T-helper 2 cell treated with Interferon-gamma antibody and Interleukin-4, amounts not matched to agents 100 ng/mL and 5 ng/mL, for 36 hours (primary cell): Measurements from ENCODE around the gene PTMA. TPM values are rescaled to one million over a fixed set of nuclear protein-coding genes. Genes with fewer than 3 reads are reported as not detected.
"Not testable (repeated sequence)": the region's sequence is repeated elsewhere in the genome, so short reads cannot be mapped to it uniquely, and the experiment has no call there.

Source experiments
- intact Hi-C: fragments of 100-400 bp; cut with micrococcal nuclease; formaldehyde crosslinking; loops from one replicate; pipeline ENCODE4 v1.15.1; 2023
- total RNA-seq: library from RNA; stranded (reverse); gene quantifications from 2 replicates; pipeline ENCODE4 v1.2.3, GENCODE V29; 2022

PTMA gene
- total RNA-seq, 1 donor from 2014 or later = 2,458 TPM

DNA sequence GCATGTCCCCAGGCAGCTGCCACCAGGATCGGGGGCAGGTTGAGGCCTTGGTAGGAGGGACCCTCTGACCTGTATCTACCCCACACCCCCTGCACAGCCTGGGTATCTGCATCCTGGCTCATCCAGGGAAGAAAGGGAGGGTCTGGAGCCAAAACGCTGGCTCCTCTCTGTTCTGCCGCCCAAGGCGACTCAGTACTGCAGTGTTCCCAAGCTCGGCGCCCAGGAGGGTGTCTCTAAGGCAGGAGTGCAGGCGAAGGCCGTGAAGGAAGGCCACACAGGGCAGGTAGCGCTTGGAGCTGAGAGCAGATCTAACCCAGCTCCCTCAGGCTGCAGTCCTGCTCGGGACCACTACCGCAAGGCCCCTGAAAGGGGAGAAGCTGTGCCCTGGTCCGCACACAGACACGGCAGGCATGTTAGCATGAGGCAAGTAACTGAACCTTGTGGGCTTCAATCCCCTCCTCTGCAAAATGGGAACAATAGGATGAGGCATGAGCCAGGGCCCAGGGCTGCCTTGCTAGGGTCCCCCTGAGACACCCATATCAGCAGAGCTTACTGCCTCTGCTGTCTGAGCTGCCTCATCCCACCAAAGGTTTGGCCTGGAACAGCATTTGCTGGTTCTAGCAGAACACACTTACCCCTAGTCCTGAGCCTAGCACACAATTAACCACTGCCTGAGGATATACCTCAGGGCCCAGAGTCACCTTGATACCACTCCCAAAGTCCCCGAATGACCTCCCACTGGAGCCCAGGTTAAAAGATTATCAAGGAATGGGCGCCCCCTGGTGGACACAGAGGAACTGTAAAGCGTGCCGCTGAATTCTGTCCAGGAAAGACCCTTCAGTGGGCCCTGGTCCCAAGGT lies 6.5 kb downstream of the PTMA start:
- intact Hi-C loops = loop anchor here (1.0 to 2.0 kb wide), 3 partner anchors 38 to 103 kb away; no protein-coding TSS in a partner anchor

DNA sequence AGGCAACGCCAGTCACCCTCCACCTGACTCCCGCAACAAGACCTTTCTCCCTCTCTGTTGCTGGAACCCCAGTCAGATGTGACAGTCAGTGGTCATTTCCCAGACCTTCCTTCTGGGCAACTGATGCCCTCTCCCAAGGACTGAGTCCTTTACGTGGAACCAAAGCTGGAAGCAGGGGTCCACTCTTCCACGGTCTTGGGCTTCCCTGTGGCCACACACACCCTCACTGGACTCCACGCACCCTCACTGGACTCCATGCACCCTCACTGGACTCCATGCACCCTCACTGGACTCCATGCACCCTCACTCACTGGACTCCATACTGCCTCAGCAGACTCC lies 7.1 kb downstream of the PTMA start:
- intact Hi-C loops = loop anchor here (1.0 to 2.0 kb wide), 3 partner anchors 38 to 103 kb away; no protein-coding TSS in a partner anchor

DNA sequence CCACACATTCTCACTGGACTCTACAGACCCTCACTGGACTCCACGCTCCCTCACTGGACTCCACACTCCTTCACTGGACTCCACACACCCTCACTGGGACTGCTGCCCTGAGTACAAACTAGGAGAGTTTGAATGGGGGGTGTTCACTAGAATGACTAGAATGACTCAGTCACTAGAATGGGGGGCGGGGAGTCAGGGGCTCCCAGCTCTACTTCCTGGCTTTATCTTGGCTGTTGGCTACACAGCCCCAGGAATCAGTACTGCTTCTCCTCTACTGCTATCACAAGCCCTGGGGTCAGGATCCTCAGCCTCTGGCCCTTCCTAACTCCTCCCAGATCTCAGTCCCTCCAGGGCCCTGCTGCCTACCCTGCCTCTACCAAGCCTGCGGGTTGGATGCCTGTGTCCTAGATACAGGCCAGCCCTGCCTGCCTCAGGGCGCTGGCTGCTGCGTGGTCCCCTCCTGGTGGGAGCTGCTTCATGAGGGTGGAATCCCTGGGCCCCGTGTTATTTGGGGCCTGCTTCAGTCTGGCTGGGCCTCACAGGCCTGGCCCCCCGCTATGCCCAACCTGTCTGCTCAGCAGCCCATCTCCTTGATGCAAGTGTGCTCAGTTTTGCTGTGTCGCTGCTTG lies 7.8 kb downstream of the PTMA start:
- intact Hi-C loops = loop anchor here (1.0 to 2.0 kb wide), 3 partner anchors 39 to 104 kb away; no protein-coding TSS in a partner anchor

DNA sequence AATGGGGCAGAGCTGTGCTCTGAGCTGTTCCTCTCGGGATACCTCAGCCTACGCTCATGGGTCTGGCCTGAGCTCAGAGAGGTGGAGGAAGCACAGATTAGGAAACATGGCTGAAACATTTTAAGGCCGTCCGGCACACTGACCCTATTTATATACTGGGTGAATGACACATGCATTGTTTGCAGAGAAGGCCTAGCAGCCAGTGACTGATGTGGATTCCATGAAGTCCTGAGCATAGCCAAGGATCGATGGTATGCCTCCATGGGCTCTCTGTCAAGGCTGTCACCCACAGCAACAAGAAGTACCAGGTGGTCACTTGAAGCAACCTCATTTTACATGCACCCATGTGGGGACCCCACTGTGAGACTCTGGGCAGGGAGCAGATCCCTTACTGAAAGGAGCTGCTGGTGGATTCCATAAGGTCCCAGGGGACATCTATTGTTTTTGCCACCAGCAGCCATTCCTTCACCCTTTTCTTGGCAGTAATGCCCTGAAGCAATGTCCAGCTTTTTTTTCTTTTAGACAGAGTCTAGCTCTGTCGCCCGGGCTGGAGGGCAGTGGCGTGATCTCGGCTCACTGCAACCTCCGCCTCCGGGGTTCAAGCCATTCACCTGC lies 8.4 kb downstream of the PTMA start:
- intact Hi-C loops = no loop called here

DNA sequence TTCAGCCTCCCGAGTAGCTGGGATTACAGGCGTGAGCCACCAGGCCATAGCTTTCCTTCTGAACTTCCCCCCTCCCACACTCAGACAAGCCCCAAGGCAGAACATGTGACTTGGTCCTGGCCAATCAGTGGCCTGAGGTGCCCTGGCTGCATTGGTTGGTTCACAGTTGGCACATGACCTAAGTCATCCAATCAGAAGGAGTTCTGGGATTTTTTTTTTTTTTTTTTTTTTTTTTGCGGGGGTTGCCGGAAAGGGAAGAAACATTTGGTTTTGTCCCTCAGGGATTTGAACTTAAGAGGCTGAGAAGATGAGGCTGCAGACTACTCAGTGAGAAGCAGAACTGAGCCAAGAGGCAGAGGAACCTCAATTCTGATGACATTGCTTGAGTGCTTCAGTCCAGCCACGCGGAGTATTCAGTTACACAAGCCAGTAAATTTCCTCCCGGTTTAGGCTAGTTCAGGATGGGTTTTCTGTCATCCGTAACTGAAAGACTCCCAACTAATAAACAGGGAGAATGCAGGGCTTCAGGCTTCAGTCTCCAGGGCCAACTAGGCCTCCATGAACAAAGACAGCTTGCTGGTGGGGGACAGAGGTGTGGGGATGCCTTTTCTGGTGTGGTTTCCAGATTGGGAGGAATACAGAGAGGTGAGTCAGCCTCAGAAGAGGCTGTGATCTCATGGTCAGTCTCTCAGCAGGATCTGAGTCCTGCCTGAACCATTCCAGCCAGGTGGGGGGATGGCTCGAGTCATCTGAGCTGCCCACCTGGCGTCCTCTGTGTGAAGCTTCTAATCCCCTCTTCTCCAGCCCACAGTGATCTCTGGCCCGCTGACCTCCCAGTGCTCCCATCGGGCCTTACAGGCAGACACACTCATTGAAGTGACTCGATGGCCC lies 9.2 kb downstream of the PTMA start:
- intact Hi-C loops = no loop called here

DNA sequence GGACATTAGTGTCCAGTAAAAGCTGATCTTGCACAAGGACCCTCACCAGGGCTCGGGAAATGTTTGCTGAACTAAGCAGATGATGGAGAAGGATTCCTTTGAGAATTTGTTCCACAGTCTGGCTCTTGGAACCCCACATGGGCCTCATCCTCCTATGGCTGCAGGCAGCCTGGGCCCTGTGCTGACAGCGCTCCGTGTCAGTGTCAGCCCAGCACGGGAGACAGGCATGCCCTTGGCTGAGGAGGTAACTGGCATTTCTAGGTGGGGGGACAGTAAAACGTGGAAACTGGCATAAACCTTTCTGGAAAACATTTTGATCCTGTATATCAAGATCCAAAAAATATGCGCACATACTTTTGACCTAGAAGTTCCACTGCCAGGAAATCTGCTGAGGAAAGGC lies 10.5 kb downstream of the PTMA start:
- intact Hi-C loops = no loop called here

DNA sequence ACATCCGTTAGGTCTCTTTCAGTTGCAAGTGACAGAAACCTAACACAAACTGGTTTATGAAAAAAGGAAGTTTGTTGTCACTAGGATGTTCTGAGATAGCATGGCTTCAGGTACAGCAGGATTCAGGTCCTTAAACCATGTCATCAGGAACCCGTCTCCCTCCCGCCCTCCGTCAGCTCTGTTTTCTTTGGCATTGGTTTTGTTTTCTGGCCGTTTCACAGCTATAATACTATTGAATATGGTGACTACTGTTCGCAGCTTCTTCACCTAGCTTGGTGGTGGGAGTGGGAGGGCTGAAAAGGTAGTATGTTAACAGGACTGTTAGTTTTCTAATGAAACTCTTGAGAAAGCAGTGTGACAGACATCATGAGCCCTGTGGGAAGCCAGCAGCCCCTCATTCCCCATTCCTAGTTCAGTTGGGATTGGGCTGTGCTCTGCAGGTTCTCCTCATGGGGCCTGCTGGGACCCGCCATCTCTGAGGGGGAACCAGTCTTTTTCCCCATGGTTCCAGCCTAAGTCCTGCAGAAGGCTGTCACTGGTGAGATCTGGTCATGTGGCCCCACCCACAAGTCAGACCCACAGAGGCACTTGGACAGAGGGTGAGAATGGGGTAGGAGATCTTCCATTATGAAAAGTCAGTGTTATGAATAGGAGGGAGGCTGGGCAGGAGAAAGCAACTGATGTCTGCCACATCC lies 12.1 kb downstream of the PTMA start:
- intact Hi-C loops = no loop called here

DNA sequence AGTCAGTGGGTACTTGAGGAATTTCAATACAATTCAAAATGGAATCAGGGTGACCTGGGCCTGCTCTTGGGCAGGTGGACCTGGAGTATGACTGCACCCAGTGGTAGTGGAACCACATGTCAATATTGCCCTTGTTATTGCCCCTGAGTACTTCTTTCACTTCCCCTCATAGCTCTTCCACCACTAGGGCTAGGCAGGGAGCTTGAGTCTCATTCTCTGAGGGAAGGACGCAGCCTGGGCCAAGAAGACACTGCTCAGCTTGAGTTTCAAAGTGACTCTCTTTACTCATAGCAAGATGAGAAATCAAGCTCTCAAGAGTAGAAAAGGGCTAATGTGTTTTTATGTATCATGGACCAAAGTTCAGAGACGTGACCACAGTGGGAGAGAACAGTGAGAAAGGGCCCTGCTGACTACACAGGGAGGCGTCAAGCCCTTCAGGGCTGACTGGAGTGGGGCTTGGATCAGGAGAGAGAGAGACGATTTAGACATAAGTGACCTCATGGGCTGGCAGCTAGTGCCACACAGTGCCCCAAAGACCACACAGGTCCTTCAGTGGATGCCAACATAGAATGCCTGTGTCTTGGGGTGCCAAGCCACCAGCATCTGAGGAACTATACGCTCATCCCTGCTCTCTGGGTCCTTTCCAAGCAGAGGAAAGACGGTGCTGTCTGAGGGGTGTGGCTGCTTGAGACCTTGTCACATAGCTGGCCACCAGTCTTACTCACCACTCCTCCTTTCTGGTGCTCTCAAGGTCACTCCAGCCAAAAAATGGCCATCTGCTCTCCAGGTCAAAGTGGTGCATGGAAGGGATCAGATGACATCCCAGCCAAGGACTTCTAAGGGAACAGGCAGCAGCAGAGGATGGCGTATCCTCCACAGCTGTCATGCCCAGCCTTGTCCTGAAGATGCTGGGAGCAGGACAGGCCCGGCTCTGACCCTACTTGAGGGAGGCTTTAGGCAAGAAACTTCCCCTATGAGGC lies 13.0 kb downstream of the PTMA start:
- intact Hi-C loops = no loop called here

DNA sequence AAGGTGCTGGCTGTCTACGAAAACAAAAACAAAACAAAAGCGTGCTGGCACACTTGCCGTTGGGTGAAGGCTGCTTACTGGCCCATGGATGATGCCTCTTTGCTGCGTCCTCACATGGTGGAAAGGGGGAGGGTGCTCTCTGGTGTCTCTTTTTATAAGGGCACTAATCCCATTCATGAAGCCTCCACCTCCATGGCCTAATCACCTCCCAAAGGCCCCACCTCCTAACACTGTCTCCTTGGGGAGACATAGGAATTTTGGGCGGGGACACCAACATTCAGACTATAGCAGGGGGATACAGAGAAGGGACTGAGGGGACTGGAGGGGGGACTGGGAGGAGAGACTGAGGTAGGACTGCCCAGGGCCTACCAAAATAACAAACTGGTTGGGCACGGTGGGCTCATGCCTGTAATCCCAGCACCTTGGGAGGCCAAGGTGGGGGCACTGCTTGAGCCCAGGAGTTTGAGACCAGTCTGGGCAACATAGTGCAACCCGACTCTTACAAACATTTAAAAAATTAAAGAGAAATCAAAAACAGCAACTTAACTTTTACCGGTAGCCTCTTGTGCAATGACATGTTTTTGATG lies 14.5 kb downstream of the PTMA start:
- intact Hi-C loops = no loop called here

DNA sequence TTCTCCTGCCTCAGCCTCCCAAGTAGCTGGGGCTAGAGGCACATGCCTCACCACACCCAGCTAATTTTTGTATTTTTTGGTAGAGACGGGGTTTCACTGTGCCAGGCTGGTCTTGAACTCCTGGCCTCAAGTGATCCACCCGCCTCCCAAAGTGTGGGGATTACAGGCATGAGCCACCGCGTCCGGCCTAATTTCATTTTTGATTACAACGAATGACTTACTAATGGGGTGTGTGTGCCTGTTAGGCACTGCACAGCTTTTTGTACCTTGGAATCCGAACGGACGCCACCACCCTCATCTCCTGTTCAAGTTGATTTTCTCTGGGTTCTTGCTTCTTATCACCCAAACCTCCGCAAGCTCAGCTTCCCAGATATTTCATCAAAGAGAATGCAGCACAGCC lies 17.2 kb downstream of the PTMA start:
- intact Hi-C loops = no loop called here

DNA sequence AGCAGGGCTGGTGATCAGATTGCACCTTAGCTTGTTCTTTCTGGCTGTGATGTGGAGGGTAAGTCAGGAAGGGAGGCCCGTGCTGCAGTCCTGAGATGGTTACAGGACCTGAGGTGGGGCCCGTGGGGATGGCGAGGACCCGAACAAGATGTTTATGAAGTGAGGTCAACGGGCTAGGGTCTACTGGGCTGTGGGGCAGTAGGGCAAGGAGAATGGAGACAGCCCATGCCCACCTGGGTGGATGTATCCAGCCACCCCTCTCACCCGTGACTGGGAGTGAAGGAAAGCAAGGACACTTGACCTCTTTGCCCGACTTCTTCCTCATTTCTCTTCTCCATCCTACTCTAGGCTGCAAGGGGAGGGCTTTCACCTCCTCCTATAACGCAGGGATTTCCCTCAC lies 18.0 kb downstream of the PTMA start:
- intact Hi-C loops = no loop called here

DNA sequence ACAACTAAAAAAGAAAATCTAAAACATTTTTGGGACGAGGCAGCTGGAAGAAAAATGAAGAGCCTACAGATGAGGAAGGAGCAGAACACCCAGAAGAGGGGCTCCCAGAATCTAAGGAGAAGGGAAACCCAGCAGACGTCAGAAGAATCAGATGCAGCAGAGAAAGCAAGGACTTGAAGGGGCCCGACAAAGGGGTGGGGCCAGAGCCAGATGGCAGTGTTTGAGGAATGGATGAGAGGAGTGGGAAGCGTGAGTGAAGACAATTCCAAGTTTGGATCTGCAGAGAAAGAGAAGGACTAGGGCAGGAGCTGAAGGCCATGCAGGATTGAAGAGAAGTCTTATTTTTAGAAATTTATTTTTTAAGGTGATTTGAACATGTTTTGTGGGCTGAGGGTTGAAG lies 19.3 kb downstream of the PTMA start:
- intact Hi-C loops = no loop called here

DNA sequence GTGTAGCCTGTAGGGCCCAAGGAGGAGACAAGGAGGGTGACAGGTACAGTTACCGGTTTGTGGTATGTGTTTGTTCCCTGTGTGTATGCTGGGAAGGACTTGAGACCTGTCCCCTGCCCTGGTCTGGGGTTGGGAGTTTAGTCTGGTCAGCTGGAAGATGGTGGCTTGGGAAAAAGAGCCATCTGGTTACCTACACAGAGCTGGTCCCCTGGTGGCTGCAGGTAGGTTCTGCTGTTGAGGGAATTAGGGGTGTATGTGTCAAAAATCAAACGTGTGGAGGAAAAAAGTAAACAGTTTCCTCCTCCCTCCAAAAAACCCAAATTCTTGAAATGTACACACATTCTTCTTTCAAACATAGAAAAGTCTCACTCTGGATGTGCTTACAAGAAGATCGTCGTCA lies 24.3 kb downstream of the PTMA start:
- intact Hi-C loops = no loop called here

DNA sequence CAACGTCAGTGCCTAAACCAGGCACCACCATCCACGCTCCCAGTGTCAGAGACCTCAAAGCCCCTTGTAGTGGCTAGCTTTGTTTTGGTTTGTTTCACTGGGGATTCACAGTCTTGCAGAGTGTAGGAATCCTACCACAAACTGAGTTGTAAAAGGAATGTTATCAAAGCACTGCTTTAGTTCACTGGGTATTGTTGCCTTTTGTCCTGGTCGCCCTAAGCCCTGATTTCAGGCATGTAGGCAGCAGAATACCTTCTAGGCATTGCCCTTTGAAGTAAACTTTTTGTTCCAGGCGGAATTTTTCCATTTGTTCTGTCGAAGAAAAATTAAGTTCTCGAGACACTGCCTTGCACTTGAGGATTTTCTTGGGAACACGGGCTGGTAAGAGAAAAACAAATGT lies 29.4 kb downstream of the PTMA start:
- intact Hi-C loops = no loop called here

DNA sequence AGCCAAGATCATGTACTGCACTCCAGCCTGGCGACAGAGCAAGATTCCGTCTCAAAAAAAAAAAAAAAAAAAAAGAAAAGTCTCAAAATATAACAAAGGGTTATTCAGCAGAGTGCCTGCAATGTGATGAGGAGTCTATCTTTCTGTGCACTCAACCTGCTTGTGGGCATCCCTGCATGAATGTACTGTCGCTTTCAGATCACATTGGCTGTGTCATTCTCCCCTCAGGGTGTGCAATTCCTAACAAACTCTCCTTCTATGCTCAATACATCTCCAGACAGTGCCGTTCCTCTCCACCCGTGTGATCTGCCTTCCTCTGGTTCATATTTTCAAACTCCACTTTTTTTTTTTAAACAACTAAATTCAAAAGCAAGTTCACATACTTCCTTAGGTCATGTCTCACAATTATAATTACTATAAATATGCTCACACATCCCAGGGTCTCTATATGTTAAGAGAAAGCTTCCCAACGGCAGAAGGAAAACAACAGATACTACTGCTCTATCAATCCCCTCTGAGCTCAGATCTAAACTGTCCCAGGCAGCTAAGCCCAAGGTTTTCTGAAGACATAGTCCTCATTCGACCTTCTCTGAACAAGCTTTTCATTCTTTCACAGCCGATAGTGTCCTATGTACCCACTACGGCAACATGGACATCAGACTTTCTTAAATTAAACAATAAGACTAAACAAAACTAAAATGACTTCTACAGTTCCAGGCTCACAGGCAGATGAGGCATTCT lies 35.2 kb downstream of the PTMA start:
- intact Hi-C loops = no loop called here

DNA sequence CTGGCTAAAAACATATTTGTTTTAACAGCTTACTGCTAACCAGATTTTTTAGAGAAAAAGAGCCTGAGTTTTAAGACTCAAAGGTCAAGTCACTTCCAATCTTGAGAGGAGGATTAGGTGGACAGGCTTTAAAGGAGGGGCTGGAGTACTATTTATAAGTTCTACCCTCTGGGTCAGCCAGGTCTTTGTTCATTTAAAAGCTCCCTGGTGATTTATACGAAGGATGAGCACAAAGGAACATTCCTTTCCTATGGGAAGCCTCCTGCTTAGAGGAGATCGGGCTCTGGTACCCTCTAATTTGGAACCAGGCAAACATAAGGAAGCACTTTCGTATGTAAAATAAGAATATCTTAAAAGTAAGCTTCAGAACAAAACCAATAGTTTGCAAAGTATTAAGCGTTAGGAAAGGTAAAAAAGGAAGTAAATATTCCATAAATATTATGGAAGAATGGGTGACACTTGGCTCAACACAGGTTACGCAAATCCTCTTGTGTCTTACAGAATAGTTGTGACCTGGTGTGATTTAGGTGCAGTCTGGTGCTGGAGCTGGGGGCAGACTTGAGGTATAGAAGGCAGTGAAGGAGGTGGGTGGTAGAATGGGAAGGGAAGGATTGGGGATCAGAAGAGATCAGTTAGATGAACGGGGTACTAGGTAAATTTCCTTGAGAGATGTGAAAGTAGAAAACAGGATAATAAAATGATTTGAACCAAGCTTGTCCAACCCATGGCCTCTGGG lies 37.1 kb downstream of the PTMA start:
- intact Hi-C loops = no loop called here

DNA sequence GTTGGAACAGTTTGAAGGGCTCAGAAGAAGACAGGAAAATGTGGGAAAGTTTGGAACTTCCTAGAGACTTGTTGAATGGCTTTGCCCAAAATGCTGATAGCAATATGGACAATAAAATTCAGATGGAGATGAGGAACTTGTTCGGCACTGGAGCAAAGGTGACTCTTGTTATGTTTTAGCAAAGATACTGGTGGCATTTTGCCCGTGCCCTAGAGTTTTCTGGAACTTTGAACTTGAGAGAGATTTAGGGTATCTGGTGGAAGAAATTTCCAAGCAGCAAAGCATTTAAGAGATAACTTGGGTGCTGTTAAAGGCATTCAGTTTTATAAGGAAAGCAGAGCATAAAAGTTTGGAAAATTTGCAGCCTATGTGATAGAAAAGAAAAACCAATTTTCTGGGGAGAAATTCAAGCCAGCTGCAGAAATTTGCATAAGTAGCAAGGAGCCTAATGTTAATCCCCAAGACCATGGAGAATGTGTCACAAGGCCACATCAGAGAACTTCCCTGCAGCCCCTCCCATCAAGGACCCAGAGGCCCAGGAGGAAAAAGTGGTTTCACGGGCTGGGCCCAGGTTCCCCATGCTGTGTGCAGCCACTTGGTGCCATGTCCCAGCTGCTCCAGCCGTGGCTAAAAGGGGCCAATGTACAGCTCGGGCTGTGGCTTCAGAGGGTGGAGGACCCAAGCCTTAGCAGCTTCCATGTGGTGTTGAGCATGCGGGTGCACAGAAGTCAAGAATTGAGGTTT lies 40.0 kb downstream of the PTMA start:
- intact Hi-C loops = not testable (repeated sequence)
